HEK293 (cell line): ENCODE data around the gene SORCS3.

ENCODE experiments used
- CTCF ChIA-PET: fragments of 350-600 bp; formaldehyde crosslinking; extraction: SDS; loops from one replicate; lab custom pipeline; 2021; ENCODE audit warnings: antibody characterized with exemption; lab: Yijun Ruan, JAX
- POLR2A ChIA-PET: fragments of 300-600 bp; formaldehyde crosslinking; extraction: SDS; loops from one replicate; lab custom pipeline; 2020; ENCODE audit warnings: antibody characterized with exemption, inconsistent platforms; lab: Yijun Ruan, JAX
- H3K27ac ChIP-seq: fragments of 200-500 bp; sonication (Bioruptor generic); 2 replicates; pipeline ENCODE4 v1.5.1; 2014; ENCODE audit warnings: low read depth, low read length, control low read depth, inconsistent platforms; ENCODE audit errors: extremely low read depth
- H3K36me3 ChIP-seq, 2 experiments: fragments of 200-500 bp in 1 of 2; sonication (Bioruptor generic) in 1 of 2; 1 replicate in 1 of 2; 2 replicates in 1 of 2; pipeline ENCODE4 v1.5.1; 2014 to 2017; ENCODE audit warnings: inconsistent platforms in 2 of 2, low read length in 2 of 2; ENCODE audit not compliant: control insufficient read depth in 2 of 2, insufficient read depth in 1 of 2
- H3K4me1 ChIP-seq: fragments of 200-500 bp; sonication (Bioruptor generic); 2 replicates; pipeline ENCODE4 v1.5.1; 2014; ENCODE audit warnings: mild to moderate bottlenecking, low read length, inconsistent platforms; ENCODE audit not compliant: control insufficient read depth, insufficient read depth
- H3K4me3 ChIP-seq: 2 replicates; pipeline ENCODE4 v1.5.1; 2011; ENCODE audit warnings: low read depth, mild to moderate bottlenecking, control low read depth, low read length, moderate library complexity
- H3K9me3 ChIP-seq: fragments of 200-500 bp; sonication (Bioruptor generic); 2 replicates; pipeline ENCODE4 v1.5.1; 2014; ENCODE audit warnings: low read depth, low read length, inconsistent platforms; ENCODE audit not compliant: control insufficient read depth, insufficient read depth
- KLF8 ChIP-seq: fragments of 450-650 bp; formaldehyde crosslinking; IDR thresholded peaks from 2 replicates; pipeline ENCODE4 v1.5.1; 2016; ENCODE audit warnings: missing biosample characterization, missing genetic modification characterization
- MYNN ChIP-seq: fragments of 450-650 bp; formaldehyde crosslinking; IDR thresholded peaks from 2 replicates; pipeline ENCODE4 v1.5.1; 2016; ENCODE audit warnings: missing biosample characterization, missing genetic modification characterization, borderline replicate concordance
- OSR2 ChIP-seq: fragments of 450-650 bp; formaldehyde crosslinking; IDR thresholded peaks from 2 replicates; pipeline ENCODE4 v1.5.1; 2016; ENCODE audit warnings: missing biosample characterization, missing genetic modification characterization
- PRDM2 ChIP-seq: fragments of 450-650 bp; formaldehyde crosslinking; IDR thresholded peaks from 2 replicates; pipeline ENCODE4 v1.5.1; 2016; ENCODE audit warnings: missing biosample characterization, missing genetic modification characterization, borderline replicate concordance
- PRDM4 ChIP-seq: fragments of 450-650 bp; formaldehyde crosslinking; IDR thresholded peaks from 2 replicates; pipeline ENCODE4 v1.5.1; 2017; ENCODE audit warnings: missing biosample characterization, missing genetic modification characterization
- REPIN1 ChIP-seq: fragments of 450-650 bp; formaldehyde crosslinking; IDR thresholded peaks from 2 replicates; pipeline ENCODE4 v1.5.1; 2017; ENCODE audit warnings: missing biosample characterization, missing genetic modification characterization, low read depth
- SP3 ChIP-seq: fragments of 450-650 bp; formaldehyde crosslinking; IDR thresholded peaks from 2 replicates; pipeline ENCODE4 v1.5.1; 2016; ENCODE audit warnings: missing biosample characterization, missing genetic modification characterization
- TCF7L2 ChIP-seq: IDR thresholded peaks from 2 replicates; pipeline ENCODE4 v1.6.1; 2011; ENCODE audit warnings: low read depth, mild to moderate bottlenecking, inconsistent platforms, low read length, moderate library complexity, borderline replicate concordance
- ZBTB8A ChIP-seq: fragments of 450-650 bp; formaldehyde crosslinking; IDR thresholded peaks from 2 replicates; pipeline ENCODE4 v1.5.1; 2016; ENCODE audit warnings: missing biosample characterization, missing genetic modification characterization
- ZFP3 ChIP-seq: fragments of 450-650 bp; formaldehyde crosslinking; IDR thresholded peaks from 2 replicates; pipeline ENCODE4 v1.5.1; 2016; ENCODE audit warnings: low read depth, missing biosample characterization, missing genetic modification characterization
- ZNF10 ChIP-seq: fragments of 450-650 bp; formaldehyde crosslinking; IDR thresholded peaks from 2 replicates; pipeline ENCODE4 v1.5.1; 2017; ENCODE audit warnings: missing biosample characterization, missing genetic modification characterization
- ZNF114 ChIP-seq: fragments of 450-650 bp; formaldehyde crosslinking; IDR thresholded peaks from 2 replicates; pipeline ENCODE4 v1.5.0; 2017; ENCODE audit warnings: missing biosample characterization, missing genetic modification characterization
- ZNF140 ChIP-seq: fragments of 450-650 bp; formaldehyde crosslinking; IDR thresholded peaks from 2 replicates; pipeline ENCODE4 v1.5.1; 2016; ENCODE audit warnings: missing biosample characterization, missing genetic modification characterization
- ZNF26 ChIP-seq: fragments of 450-650 bp; formaldehyde crosslinking; IDR thresholded peaks from 2 replicates; pipeline ENCODE4 v1.5.1; 2016; ENCODE audit warnings: missing biosample characterization, missing genetic modification characterization
- ZNF324 ChIP-seq: fragments of 450-650 bp; formaldehyde crosslinking; IDR thresholded peaks from 2 replicates; pipeline ENCODE4 v1.5.1; 2016; ENCODE audit warnings: missing biosample characterization, missing genetic modification characterization
- ZNF362 ChIP-seq: fragments of 450-650 bp; formaldehyde crosslinking; IDR thresholded peaks from 2 replicates; pipeline ENCODE4 v1.5.1; 2016; ENCODE audit warnings: missing biosample characterization, missing genetic modification characterization
- ZNF426 ChIP-seq: fragments of 450-650 bp; formaldehyde crosslinking; IDR thresholded peaks from 2 replicates; pipeline ENCODE4 v1.5.1; 2017; ENCODE audit warnings: missing biosample characterization, missing genetic modification characterization, mild to moderate bottlenecking, inconsistent platforms, moderate library complexity
- ZNF639 ChIP-seq: fragments of 450-650 bp; formaldehyde crosslinking; IDR thresholded peaks from 2 replicates; pipeline ENCODE4 v1.5.1; 2016; ENCODE audit warnings: missing biosample characterization, missing genetic modification characterization
- ZNF660 ChIP-seq: fragments of 450-650 bp; IDR thresholded peaks from 2 replicates; pipeline ENCODE4 v1.5.1; 2018; ENCODE audit warnings: missing biosample characterization, mild to moderate bottlenecking, missing genetic modification characterization
- ZNF76 ChIP-seq: fragments of 450-650 bp; formaldehyde crosslinking; IDR thresholded peaks from 2 replicates; pipeline ENCODE4; 2016; ENCODE audit warnings: low read depth, missing biosample characterization, missing genetic modification characterization, borderline replicate concordance
- ZNF843 ChIP-seq: fragments of 450-650 bp; formaldehyde crosslinking; IDR thresholded peaks from 2 replicates; pipeline ENCODE4 v1.5.1; 2016; ENCODE audit warnings: missing biosample characterization, missing genetic modification characterization

Gene SORCS3

GRCh38 chr10:104897696-104898095, 256.6 kb downstream of the SORCS3 start (continued):
- TF ChIP-seq ZNF426 (no peak), ZFP3 (tag by site-specific recombination) (no peak), ZNF362 (tag by site-specific recombination) (no peak), SP3 (tag by site-specific recombination) (no peak)

- Histone ChIP-seq H3K4me1 (no peaks in the 10 kb centered on the region), H3K4me3 (no peak overlapping the region), H3K9me3 (no peaks in the 10 kb centered on the region), H3K27ac (no peak overlapping the region), H3K36me3 (no peaks in the 10 kb centered on the region)
- CTCF ChIA-PET = interaction anchor here (0.6 kb wide), 1 partner anchor 26 kb away, joined by 3 read pairs; no protein-coding TSS in a partner anchor
- no peak for TF ChIP-seq ZNF660 (tag by site-specific recombination)
- no peak for TF ChIP-seq TCF7L2
- TF ChIP-seq ZBTB8A = no peak
- TF ChIP-seq ZNF114 = no peak
- TF ChIP-seq ZNF26 (tag by site-specific recombination) = no peak
- TF ChIP-seq ZNF843 (tag by site-specific recombination) = no peak
- TF ChIP-seq ZNF76 (tag by site-specific recombination) = no peak
- no peak for TF ChIP-seq ZNF324
- no peak for TF ChIP-seq MYNN (tag by site-specific recombination)
- no peak for TF ChIP-seq OSR2 (tag by site-specific recombination)
- TF ChIP-seq ZNF10 (tag by site-specific recombination) = no peak
- no peak for TF ChIP-seq REPIN1 (tag by site-specific recombination)
- TF ChIP-seq KLF8 (tag by site-specific recombination) = no peak
- TF ChIP-seq PRDM2 (tag by site-specific recombination) = no peak
- no peak for TF ChIP-seq ZNF140 (tag by site-specific recombination)
- TF ChIP-seq PRDM4 = no peak
- TF ChIP-seq ZNF639 (tag by site-specific recombination) = no peak
- POLR2A ChIA-PET = no interaction called here
These were observed 258.7 kb downstream of the SORCS3 start for GRCh38 chr10:104899779-104900178.
